ENCODE measurements around the gene RSPH1.

GRCh38 chr21:42475526-42476387 lies 20.3 kb downstream of the RSPH1 start:
- no peak for TF ChIP-seq CTCF (IDR thresholded peaks at IDR 0.05)
- TF ChIP-seq POLR2AphosphoS5 (IDR thresholded peaks at IDR 0.05): no peak
- no peak for TF ChIP-seq POLR2A (IDR thresholded peaks at IDR 0.05)
